Natural killer cell (primary cell): Measurements from ENCODE around the gene CCDC78. TPM values are rescaled to one million over a fixed set of nuclear protein-coding genes. Genes with fewer than 3 reads are reported as not detected.
A peak's percentile ranks its signal among the peaks of the same experiment; 100 is the strongest.

Source experiments
- ATAC-seq, 3 donors: fragments of 150-1000 bp in 2 of 3; fragments of 200-7000 bp in 1 of 3; cut with Tn5 transposase; 1 replicate in 1 of 3; 2 replicates in 2 of 3; pipeline ENCODE4 v1.10.0; 2021; ENCODE audit warnings: mild to moderate bottlenecking in 2 of 3, moderate library complexity in 2 of 3
- DNase-seq, 2 donors: peaks; one replicate each; pipeline versions ENCODE4 v3.0.0 to v3.0.0-alpha.2; 2013 to 2021; ENCODE audit warnings: mixed read lengths in 1 of 2
- H3K27ac ChIP-seq: one replicate; pipeline ENCODE4 v1.5.1; 2013; ENCODE audit warnings: mild to moderate bottlenecking, low read length
- H3K27me3 ChIP-seq: one replicate; pipeline ENCODE4 v1.6.1; 2013; ENCODE audit warnings: low read length; ENCODE audit not compliant: control insufficient read depth, insufficient read depth
- H3K36me3 ChIP-seq: one replicate; pipeline ENCODE4 v1.6.1; 2013; ENCODE audit warnings: low read length; ENCODE audit not compliant: control insufficient read depth, insufficient read depth
- H3K4me1 ChIP-seq: one replicate; pipeline ENCODE4 v1.6.1; 2013; ENCODE audit warnings: low read length; ENCODE audit not compliant: control insufficient read depth, insufficient read depth
- H3K4me3 ChIP-seq: one replicate; pipeline ENCODE4 v1.5.1; 2013; ENCODE audit warnings: low read length
- H3K9me3 ChIP-seq: one replicate; pipeline ENCODE4 v1.6.1; 2013; ENCODE audit warnings: low read length; ENCODE audit not compliant: control insufficient read depth, insufficient read depth
- H3K27ac Mint-ChIP-seq, 2 donors: one replicate each; pipeline ENCODE4 v1.8.0; 2022; ENCODE audit warnings: mild to moderate bottlenecking in 2 of 2, mixed read lengths in 2 of 2, moderate library complexity in 1 of 2
- H3K27me3 Mint-ChIP-seq, 2 donors: one replicate each; pipeline ENCODE4 v1.8.0; 2022; ENCODE audit warnings: low read depth in 2 of 2, mixed read lengths in 2 of 2
- H3K36me3 Mint-ChIP-seq: one replicate; pipeline ENCODE4 v1.8.0; 2022; ENCODE audit warnings: mixed read lengths
- H3K4me1 Mint-ChIP-seq, 2 donors: one replicate each; pipeline ENCODE4 v1.8.0; 2022; ENCODE audit warnings: mixed read lengths in 2 of 2
- H3K4me3 Mint-ChIP-seq: one replicate; pipeline ENCODE4 v1.8.0; 2022; ENCODE audit warnings: mild to moderate bottlenecking, moderate library complexity, mixed read lengths
- H3K9me3 Mint-ChIP-seq, 2 donors: one replicate each; pipeline ENCODE4 v1.8.0; 2022; ENCODE audit warnings: mixed read lengths in 2 of 2
- CTCF ChIP-seq: fragments of 200-600 bp; IDR thresholded peaks from one replicate; pipeline ENCODE4 v1.8.0; 2022; ENCODE audit warnings: antibody characterized with exemption
- WGBS: methylation state at CpG from one replicate; pipeline ENCODE4 v1.1.7; 2013; ENCODE audit warnings: missing lambda C conversion rate; ENCODE audit not compliant: insufficient coverage; 5-methylcytosine and 5-hydroxymethylcytosine counted together
- intact Hi-C: fragments of 100-400 bp; cut with micrococcal nuclease; formaldehyde crosslinking; loops from one replicate; pipeline ENCODE4 v1.14.2; 2022
- total RNA-seq, 4 donors: library from RNA; stranded (reverse); fragments of 120-200 nt in 1 of 4; gene quantifications; one replicate each; pipeline versions ENCODE4 v1.2.3 to v1.2.4, GENCODE V29; 2013 to 2022

Gene CCDC78
- total RNA-seq, 3 donors from 2014 or later (not counting 1 experiment from before 2014, with no cell fraction given), result 6.2 to 10.0 (median 7.7) TPM

GRCh38 chr16:721765-722540 is 4.3 kb downstream of the CCDC78 start:
- Mint-ChIP-seq H3K27me3 (no peaks in the 10 kb centered on the region), H3K4me3 (peak overlapping the region; percentile 82), H3K27ac (peak overlapping the region; percentile 34 to 44), H3K4me1 (peaks cover 0 to 23% of the 10 kb centered on the region in 2 donors), H3K9me3 (no peaks in the 10 kb centered on the region), H3K36me3 (no peaks in the 10 kb centered on the region)
- intact Hi-C loops, result no loop called here
- Histone ChIP-seq H3K4me3 (peak overlapping the region; percentile 14), H3K9me3 (no peaks in the 10 kb centered on the region), H3K27me3 (no peaks in the 10 kb centered on the region), H3K36me3 (no peaks in the 10 kb centered on the region), H3K4me1 (peaks cover 47% of the 10 kb centered on the region), H3K27ac (peak overlapping the region; percentile 36)
- ATAC-seq (no peak), DNase-seq (peak in 1 of 2 donors; percentile 71)
- WGBS, result 66% methylated on average over 51 of the region's 51 CpGs
- no peak for TF ChIP-seq CTCF

GRCh38 chr16:720990-721764 is 5.1 kb downstream of the CCDC78 start, which contains the start of gene ANTKMT:
TSS of gene ANTKMT (plus strand) at chr16:721146. CDS start at chr16:721275, 129 bp downstream.
- H3K4me1 Mint-ChIP-seq, result peaks cover 0 to 24% of the 10 kb centered on the region in 2 donors
- Histone ChIP-seq H3K36me3 (no peaks in the 10 kb centered on the region), H3K9me3 (no peaks in the 10 kb centered on the region), H3K4me1 (peaks cover 45% of the 10 kb centered on the region), H3K27me3 (peaks cover 6% of the 10 kb centered on the region), H3K27ac (peak within 1 kb of the TSS; percentile 65), H3K4me3 (peak within 1 kb of the TSS; percentile 69)
- H3K36me3 Mint-ChIP-seq, result no peaks in the 10 kb centered on the region
- peak within 1 kb of the TSS; percentile 69 to 80 for H3K27ac Mint-ChIP-seq
- ATAC-seq, result peak; percentile 79 to 82 (median 80)
- WGBS, result 3% methylated on average over 106 of the region's 106 CpGs
- no peaks in the 10 kb centered on the region for H3K27me3 Mint-ChIP-seq
- no peaks in the 10 kb centered on the region for H3K9me3 Mint-ChIP-seq
- intact Hi-C loops, result no loop called here
- H3K4me3 Mint-ChIP-seq, result peak within 1 kb of the TSS; percentile 87
- peak; percentile 76 to 86 for DNase-seq
- TF ChIP-seq CTCF, result no peak

- peak overlapping the region; percentile 69 to 80 for H3K27ac Mint-ChIP-seq
Observed at GRCh38 chr16:720447-720989, 5.7 kb downstream of the CCDC78 start.

More at GRCh38 chr16:720447-720989, 5.7 kb downstream of the CCDC78 start:
- Mint-ChIP-seq H3K4me3 (peak overlapping the region; percentile 87), H3K4me1 (peaks cover 0 to 28% of the 10 kb centered on the region in 2 donors), H3K9me3 (no peaks in the 10 kb centered on the region), H3K36me3 (no peaks in the 10 kb centered on the region), H3K27me3 (no peaks in the 10 kb centered on the region)
- TF ChIP-seq CTCF, result no peak
- peaks cover 10% of the 10 kb centered on the region for H3K27me3 ChIP-seq
- intact Hi-C loops, result no loop called here
- 0% methylated on average over 37 of the region's 38 CpGs for WGBS
- H3K4me1 ChIP-seq, result peaks cover 44% of the 10 kb centered on the region
- ATAC-seq (peak; percentile 23 to 40 (median 29)), DNase-seq (peak in 1 of 2 donors; percentile 73)
- H3K36me3 ChIP-seq, result no peaks in the 10 kb centered on the region
- peak overlapping the region; percentile 65 for H3K27ac ChIP-seq
- H3K9me3 ChIP-seq, result no peaks in the 10 kb centered on the region
- H3K4me3 ChIP-seq, result peak overlapping the region; percentile 69
